Fibroblast of the conjunctiva (primary cell): ENCODE data around the gene LRP2.
"Not testable (repeated sequence)": the region's sequence is repeated elsewhere in the genome, so short reads cannot be mapped to it uniquely, and the experiment has no call there.

Experiments
- DNase-seq: peaks from one replicate; pipeline ENCODE4 v3.0.0-alpha.2; 2010; ENCODE audit warnings: low read depth

Gene LRP2

DNA sequence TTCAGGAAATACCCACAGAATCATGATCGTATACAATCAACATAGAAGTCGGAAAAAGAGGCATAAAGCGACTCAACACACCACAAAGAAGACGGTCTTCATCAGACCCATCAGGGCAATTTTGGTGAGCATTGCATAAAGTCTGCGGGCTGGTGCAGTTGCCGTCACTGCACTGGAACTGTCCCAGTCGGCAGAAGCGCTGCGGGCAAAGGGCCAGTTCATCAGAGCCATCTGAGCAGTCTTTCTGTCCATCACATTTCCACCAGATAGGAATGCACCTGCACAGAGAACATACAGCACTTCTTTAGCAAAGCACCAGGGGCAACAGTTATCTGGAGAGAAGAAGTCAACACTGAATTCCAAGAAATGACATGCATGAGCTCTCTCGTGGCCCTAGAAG is 187.2 kb downstream of the LRP2 start:
- no peak for DNase-seq

DNA sequence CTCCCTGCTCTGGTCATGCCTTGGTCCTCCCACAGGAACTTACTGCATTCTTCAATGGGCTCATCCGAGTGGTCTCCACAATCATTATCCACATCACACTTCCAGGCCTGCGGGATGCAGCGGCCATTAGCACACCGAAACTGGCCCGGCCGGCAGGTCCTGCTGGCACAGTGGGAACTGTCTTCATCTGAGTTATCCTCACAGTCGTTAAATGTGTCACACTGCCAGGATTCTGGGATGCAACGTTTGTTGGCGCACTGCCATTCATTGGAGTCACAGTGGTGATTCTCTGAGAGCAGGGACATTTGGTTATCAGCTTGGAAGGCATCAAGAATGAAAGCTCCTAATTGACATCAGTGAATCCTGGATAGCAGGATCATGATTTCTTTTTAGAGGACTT is 188.5 kb downstream of the LRP2 start:
- DNase-seq: no peak

DNA sequence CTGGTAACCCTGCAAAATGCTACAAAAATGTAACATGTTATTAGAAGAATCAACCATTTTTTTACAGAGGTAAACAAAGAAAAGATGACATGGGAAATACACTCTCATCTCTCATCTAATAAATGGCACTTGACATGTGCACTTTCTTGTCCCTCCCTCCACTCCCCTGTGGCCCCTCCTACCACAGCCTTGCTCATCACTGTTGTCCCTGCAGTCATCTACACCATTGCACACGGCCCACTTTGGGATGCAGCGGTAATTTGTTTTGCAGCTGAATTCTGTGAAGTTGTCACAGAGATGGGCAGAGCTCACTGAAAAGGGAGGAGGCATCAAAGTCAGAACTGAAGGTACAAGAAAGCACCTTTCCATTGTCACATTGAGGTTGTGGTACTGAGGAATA is 189.4 kb downstream of the LRP2 start:
- DNase-seq: no peak

DNA sequence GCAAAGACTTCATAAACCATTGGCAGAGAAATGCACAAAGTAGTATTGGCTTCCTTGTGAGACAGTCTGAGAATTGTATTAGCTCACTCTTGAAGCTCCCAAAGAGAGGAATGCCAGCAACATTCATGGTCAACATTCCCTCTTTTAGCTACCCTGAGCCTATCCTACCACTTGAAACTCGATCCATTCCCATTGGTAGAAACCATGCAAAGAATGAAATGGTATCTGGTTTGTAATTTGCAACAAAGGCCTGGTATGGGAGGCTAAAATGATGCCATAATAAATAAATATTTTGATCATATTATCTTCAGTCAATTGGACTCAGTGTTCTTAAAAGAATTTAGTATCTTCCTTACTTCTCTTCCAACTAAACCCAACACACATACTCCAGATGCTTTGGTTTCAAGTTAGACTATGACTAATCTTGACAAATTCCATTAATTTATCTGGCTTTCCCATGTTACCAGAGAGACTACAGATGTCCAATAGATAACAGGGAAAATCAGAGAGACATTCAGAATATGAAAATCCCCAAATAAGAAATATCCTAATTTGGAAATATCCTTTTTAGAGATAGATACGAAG is 190.1 kb downstream of the LRP2 start:
- DNase-seq: no peak

DNA sequence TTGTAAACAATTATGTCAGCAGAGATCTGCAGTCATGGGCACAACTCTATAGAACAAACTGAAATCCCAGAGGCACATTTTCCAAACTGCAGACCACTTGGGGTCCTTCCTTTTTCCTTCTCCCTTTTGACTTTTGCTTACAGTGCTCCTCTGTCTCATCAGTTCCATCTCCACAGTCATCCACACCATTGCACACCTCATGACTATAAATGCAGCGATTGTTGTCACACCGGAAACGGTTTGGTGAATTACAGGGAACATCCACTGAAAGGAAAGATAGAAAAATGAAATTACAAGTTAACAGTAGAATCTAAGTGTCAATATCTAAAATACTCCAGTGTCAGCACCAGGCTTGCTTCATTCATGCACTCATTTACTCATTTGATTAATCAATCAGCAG is 196.5 kb downstream of the LRP2 start:
- no peak for DNase-seq

DNA sequence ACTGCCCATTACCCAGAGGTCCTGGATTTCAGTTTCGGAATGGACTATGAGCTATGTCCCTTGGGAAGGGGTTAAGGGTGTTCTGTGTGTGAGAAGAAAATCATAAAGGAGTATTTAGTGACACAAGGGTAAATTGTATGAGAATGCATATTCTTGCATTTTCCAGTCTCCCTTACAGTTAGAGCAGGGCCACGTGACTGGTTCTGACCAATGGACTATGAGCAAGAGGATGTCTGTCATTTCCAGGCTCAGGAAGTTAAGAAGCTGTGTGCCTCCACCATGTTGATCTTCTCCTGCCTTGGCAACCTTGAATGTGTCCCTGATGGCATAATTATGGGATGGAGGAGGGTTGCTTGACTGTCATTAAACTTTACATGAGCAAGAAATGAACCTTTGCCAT is 198.0 kb downstream of the LRP2 start:
- DNase-seq: no peak

DNA sequence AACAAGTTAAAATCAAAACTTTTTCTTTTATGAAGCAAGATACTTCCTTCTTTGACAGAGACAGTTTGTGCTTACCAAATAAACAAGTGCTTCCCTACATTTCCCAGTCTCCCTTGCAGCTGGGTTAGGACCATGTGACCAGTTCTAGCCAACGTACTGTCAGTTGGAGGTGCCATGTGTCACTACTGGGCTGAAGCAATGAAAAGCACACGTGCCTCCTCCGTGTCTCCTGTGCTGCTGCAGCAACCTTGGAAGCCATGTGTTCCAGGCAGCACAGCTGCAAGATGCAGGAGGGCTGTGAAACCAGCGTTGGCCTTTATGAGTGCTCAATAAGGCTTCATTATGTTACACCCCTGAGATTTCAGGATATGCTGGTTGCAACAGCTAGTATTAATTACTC is 199.7 kb downstream of the LRP2 start:
- DNase-seq: no peak

DNA sequence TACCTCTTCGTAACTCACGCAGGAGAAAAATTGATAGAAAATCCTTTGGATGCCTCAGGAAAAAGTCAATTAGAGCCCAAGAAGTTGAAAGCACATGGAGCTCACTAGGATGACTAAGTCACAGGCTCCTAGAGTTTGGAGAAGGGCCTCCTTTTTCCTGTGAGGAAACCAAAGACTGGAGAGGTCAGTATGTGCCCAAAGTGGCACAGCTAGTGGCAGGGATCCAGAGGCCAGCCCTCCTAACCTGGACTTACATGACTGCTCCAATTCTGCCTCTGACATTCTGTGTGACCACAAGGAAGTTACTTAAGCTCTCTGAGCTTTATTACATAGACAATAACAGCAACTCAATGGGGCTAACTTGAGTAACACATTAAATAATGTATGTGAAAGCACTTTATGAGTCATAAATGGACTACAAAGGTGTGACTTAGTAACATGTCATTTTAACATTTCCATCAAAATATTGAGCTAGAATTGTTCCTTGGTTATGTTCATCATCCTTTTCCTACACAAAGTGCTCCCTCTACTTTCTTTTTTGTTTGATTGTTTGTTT is 201.3 kb downstream of the LRP2 start:
- DNase-seq: no peak

DNA sequence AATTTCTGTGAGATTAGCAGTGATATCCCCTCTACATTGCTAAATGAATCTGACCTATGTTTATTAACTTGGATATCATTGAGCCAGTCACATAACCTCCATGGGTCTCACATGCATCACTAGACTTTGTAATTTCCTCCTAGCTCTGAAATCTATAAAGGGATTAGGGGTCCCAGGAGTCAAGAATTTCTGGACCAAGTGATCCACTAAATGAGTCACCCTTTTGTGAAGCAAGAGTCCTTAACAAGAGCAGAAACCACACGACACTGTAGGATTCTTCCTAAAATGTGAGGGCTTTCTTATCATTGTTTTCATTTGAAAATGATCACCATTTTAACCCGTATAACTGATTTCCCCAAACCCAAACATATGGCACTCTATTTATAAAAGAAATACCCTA is 202.6 kb downstream of the LRP2 start:
- DNase-seq: no peak

DNA sequence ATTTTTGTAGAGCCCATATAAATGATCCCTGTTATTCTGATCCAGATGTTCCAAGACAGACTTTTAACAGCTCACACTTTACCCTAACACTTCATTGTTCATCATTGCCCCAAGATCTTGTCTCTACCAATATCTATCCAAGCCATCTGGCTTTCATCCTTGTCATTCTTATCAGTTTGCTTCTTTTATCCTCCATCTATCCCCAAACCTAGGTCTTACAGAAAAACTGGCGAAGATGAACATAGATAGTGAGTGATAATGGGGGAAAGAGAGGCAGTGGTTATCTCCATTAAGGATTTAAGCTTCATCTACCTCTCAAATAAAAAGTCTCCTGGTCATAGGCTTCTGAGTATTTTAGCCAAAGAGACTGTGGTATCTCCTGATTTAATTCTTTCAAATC is 203.5 kb downstream of the LRP2 start:
- no peak for DNase-seq

DNA sequence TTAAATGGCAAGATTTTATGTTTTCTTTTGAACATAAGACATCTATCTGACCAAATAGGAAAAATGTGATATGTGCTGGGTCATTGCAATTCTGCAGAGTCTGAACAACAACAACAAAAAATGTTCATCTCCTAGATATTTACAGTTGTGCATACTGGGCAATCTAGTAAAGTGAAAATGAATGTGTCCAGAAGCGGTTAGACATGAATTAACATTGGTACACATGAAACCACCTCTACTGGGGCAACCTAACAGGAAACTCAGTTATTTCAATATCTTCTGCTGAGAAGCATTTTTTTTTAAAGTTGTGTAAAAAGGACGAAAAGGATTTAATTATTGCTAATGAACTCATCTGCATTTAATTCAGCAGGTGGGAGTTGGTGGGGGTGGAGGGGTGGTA is 216.1 kb downstream of the LRP2 start:
- no peak for DNase-seq

DNA sequence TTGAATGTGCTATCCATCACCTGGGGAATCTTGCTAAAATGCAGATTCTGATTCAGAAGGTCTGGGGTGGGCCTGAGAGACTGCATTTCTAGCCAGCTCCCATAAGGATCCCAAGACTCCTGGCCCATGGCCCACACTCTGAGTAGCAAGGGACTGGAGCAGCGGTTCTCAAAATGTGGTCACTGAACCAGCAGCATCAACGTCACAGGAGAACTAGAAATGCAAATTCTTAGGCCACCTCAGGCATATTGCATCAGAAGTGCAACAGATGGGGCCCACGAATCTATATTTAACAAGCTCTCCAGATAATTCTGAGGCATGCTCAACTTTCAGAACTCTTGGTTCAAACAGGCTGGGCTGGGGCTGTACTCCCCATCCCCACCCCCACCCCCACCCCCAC is 218.3 kb downstream of the LRP2 start:
- no peak for DNase-seq

DNA sequence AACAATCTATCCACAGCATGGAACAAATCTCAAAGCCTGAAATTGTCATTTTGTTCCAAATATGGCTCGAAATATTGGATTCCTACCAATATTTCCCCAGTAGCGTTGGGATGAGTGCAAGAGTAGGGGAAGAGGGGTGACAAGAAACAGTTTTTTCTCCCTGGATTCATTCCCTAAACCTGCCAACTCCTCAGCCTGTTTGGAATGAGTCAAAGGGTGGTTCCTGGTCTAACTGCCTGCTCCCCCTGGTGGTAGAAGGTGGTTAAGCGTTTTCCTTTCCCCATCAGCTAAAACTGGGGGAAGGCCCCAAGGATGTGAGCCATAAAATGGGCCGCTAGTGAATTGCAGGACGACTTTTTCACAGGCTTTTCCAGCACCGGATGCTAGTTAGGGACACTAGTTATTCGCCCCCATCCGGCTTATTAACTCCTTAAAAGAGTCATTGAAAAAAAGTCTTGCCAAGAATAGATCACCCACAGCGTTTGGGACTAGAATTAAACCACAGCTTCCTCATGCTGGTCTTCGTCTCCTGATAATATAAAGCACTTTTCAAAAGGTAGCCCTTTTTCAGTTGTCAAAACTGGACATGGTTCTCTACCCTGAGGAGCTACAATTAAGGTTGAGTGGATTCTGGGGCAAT is 220.5 kb downstream of the LRP2 start:
- peak; percentile 18 for DNase-seq

DNA sequence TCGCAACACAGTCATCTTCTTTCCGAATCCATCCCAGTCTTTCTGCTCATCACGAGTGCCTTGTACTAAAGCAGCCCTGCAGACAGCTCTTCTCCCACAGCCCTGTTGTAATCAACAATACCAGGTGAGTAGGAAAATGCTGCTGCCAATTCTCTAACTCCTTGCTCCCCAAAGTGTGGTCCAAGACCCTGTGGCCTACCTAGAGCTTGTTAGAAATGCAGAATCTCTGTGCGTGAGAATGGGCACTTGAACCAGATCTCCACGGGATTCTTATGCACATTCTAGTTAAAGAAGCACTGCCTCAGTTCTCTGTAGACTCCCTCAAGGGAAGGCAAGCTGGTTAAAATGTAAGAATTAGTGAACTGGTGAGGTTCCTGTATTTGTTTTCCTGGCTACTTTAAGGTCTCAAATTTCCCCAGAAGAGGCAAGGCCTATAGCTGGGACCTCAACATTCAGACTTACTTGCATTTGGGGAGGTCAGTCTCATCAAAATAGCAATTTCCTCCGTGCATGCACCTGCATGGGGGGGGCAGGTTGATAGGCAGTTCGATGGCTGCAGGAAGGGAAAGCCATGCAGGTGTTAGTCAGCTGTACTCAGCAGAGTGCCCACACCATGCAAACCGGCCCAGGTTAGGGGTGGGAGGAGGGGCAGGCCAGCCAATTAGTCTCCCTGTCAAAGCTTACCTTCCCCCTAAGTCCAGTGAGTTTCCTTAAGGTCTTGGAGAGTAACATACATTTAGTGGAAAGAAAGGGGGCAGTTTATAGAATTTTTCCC is 222.2 kb downstream of the LRP2 start:
- no peak for DNase-seq

DNA sequence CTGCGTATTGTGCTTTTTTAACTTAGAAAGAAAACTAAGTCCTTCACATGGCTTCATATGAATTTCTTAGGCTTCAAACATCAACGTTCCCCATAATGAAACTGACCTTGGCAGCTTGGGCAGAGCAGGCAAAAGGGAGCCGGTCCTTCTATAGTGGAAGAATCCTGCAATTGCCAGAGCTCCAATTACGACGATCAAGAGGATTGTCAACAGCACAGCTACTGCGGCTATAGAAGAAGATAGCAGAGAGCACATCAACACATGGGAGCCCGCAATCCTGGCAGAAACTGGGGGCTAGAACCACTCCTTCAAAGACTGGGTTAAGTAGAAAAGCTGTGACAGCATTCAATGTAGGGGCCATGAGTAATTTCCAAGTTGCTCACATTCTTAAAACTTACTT is 223.2 kb downstream of the LRP2 start:
- DNase-seq: no peak

DNA sequence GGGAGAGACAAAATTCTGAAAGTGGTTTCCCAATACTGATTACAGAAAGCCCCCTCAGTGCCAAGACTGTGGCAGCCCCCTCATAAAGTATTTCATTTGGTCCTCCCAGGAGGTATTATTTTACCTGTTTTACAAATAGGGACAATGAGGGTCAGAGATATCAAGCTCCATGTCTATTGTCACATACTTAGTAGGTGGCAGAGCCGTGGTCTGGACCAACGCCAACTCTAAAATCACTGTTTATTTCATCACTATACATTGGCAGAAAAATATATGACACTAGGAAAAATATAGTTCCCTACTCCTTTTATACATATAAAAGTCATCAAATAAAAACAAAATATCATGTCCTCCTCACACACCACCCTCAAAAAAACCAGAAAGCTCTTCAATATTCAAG is 224.4 kb downstream of the LRP2 start:
- DNase-seq: no peak

DNA sequence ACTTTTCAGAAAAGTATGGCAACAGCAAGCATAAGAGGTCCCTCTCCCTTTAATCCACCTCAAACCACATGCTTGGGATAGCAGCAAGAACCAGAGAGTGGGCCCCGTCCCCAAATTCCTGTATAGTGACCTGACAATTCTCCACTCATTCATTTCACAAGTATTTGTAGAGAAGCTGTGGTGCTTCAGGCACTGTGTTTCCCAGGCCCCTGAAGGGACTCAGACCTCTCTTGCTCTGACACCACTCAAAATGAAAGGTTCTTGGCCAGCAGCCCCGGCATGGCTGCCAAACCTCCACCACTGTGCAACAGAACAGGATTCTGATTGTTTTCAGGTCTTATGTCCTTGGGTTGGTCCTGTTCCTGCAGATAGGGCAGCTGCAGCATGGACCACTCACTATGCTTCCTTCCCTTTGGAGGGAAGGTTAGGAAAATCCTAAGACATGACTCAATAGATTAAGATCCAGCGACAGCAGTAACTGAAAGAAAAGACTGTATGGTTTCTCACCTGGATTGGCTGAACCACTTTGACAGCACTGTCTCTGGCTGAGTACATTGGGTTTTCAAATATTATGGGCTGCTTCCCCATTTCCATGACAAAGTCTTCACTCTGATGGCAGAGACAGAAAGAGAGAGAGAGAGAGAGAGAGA is 225.3 kb downstream of the LRP2 start:
- DNase-seq: no peak

DNA sequence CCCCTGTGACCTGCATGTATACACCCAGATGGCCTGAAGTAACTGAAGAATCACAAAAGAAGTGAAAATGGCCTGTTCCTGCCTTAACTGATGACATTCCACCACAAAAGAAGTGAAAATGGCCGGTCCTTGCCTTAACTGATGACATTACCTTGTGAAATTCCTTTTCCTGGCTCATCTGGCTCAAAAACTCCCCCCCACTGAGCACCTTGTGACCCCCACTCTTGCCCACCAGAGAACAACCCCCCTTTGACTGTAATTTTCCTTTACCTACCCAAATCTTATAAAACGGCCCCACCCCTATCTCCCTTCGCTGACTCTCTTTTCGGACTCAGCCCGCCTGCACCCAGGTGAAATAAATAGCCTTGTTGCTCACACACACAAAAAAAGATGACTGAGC is 225.9 kb downstream of the LRP2 start:
- not testable (repeated sequence) for DNase-seq

DNA sequence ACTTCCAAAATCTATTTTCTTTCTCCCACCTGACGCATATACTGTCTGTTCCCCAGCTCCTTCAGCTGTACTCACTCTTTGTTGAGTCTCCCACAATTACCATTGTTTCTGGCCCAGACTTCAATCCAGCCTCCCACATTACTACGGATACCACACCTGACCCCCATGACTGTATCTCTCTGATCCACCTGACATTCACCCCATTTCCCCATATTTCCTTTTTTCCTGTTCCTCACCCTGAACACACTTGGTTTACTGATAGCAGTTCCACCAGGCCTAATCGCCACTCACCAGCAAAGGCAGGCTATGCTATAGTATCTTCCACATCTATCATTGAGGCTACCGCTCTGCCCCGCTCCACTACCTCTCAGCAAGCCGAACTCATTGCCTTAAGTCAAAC is 228.1 kb downstream of the LRP2 start:
- DNase-seq: not testable (repeated sequence)

DNA sequence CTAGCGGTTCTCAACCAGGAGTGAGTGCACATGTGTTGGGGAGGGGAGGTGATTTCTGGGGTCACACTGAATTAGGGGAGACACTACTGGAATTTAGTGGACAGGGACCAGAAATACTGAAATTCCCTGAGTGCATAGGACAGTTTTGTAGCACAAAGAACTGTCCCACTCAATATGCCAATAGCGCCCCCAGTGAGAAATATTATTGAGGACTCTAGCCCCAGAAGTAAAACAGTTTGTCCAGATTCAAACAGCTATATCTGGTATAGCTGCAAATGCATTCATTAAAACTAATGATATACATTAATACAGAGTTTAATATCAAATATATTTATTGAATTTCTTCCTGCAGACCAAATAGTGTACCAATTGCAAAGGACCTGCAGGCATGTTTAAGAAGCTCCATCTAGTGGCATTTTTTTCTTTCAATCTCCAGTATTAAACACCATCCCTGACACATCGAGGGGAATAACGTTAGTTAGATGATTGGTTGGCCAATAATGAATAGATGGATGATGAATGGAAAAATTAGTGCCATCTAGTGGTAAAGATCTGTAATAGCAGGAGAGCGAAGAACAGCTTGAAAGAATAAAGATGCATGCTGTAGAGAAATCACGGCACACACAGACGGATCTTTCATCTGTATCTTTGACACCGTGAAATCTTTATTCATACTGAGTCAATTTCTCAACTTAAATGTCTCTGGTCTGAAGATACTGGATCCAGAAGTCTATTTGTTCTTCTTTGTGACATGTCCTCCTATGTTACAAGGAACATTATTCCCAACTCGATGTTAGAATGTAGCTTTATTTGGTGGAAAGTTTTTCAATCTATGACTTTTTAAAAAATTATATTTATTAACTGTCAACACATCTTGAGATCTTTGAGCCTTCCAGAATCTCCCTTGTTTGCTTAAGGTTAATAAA is 230.5 kb downstream of the LRP2 start:
- peak; percentile 26 for DNase-seq

DNA sequence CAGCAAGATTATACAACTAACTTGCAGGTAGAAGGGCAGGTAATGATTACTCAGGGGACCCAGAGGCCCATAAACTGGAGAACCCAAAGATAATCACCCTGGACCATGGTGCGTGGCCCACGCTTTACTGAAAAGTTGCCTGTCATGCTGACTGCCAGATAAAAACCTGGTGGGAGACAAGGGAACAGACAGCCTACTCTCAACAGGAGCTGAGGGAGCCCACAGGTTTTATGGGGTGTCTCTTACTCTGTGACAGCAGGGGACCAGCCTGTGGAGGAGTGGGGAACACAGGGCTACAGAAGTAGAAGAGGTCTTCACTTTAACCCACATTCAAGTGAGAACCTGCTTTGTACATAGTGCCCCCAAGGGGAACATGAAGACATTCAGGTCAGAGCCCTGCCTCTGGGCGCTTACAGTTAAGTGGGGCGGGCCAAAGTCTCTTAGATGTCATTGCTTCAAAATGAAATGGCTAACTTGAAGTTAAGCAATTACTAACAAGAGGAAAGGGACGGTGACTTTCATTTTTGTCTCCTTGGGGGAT is 232.6 kb downstream of the LRP2 start:
- no peak for DNase-seq
